Measurements from ENCODE around the gene RHBDL1.

Gene RHBDL1

GRCh38 chr16:674968-675883 lies at the start of gene RHBDL1:
Gene RHBDL1 (plus strand): TSS chr16:675671. CDS start chr16:675791, 120 bp downstream.
- peak; percentile 48 for DNase-seq (ENCODE audit: low spot score)

GRCh38 chr16:625977-626765 lies 49.3 kb upstream of the RHBDL1 start:
- no peak for DNase-seq (ENCODE audit: low spot score)

GRCh38 chr16:626787-627453 lies 48.6 kb upstream of the RHBDL1 start:
- no peak for DNase-seq (ENCODE audit: low spot score)

- no peak for DNase-seq (ENCODE audit: low spot score)
These were observed 47.8 kb upstream of the RHBDL1 start for GRCh38 chr16:627454-628239.

GRCh38 chr16:628321-629061 lies 47.0 kb upstream of the RHBDL1 start:
- no peak for DNase-seq (ENCODE audit: low spot score)

GRCh38 chr16:629185-629832 lies 46.2 kb upstream of the RHBDL1 start:
- DNase-seq (ENCODE audit: low spot score): no peak

GRCh38 chr16:629833-630248 lies 45.6 kb upstream of the RHBDL1 start:
- no peak for DNase-seq (ENCODE audit: low spot score)

- DNase-seq (ENCODE audit: low spot score): no peak
These were observed 45.1 kb upstream of the RHBDL1 start for GRCh38 chr16:630249-630814.

GRCh38 chr16:630815-631405 lies 44.6 kb upstream of the RHBDL1 start, which contains the start of gene WFIKKN1:
Gene WFIKKN1 (plus strand): TSS chr16:630985. CDS start chr16:631254, 269 bp downstream.
- no peak for DNase-seq (ENCODE audit: low spot score)

- no peak for DNase-seq (ENCODE audit: low spot score)
These were observed 43.6 kb upstream of the RHBDL1 start for GRCh38 chr16:631808-632358.

GRCh38 chr16:632486-633335 lies 42.8 kb upstream of the RHBDL1 start:
- DNase-seq (ENCODE audit: low spot score): no peak

GRCh38 chr16:633336-634050 lies 42.0 kb upstream of the RHBDL1 start:
- DNase-seq (ENCODE audit: low spot score): no peak

GRCh38 chr16:634051-634670 lies 41.3 kb upstream of the RHBDL1 start:
- no peak for DNase-seq (ENCODE audit: low spot score)

- DNase-seq (ENCODE audit: low spot score): no peak
These were observed 40.5 kb upstream of the RHBDL1 start for GRCh38 chr16:634996-635395.

- DNase-seq (ENCODE audit: low spot score): no peak
These were observed 39.8 kb upstream of the RHBDL1 start for GRCh38 chr16:635573-636205.

- peak; percentile 97 for DNase-seq (ENCODE audit: low spot score)
These were observed 39.0 kb upstream of the RHBDL1 start, which contains the start of gene METTL26 for GRCh38 chr16:636206-637080. Gene METTL26 (minus strand): TSS chr16:636305. CDS start chr16:636290, 15 bp downstream.
